Naive B cell (primary cell): Measurements from ENCODE around the gene TUG1. TPM values are rescaled to one million over a fixed set of nuclear protein-coding genes. Genes with fewer than 3 reads are reported as not detected.
A peak's percentile ranks its signal among the peaks of the same experiment; 100 is the strongest.

Source experiments
- ATAC-seq, 2 donors: fragments of 150-1000 bp; cut with Tn5 transposase; 2 replicates each; pipeline ENCODE4 v1.10.0; 2021; ENCODE audit warnings: low read depth in 2 of 2, mild to moderate bottlenecking in 2 of 2, moderate library complexity in 2 of 2
- DNase-seq: peaks from one replicate; pipeline ENCODE4 v3.0.0; 2022
- H3K27ac Mint-ChIP-seq, 6 donors: one replicate each; pipeline ENCODE4 v1.8.0; 2020 to 2022; ENCODE audit warnings: mild to moderate bottlenecking in 6 of 6, mixed read lengths in 6 of 6, moderate library complexity in 5 of 6, inconsistent platforms in 2 of 6
- H3K27me3 Mint-ChIP-seq, 3 donors: one replicate each; pipeline ENCODE4 v1.8.0; 2021 to 2022; ENCODE audit warnings: mixed read lengths in 3 of 3, mild to moderate bottlenecking in 1 of 3
- H3K36me3 Mint-ChIP-seq, 2 donors: one replicate each; pipeline ENCODE4 v1.8.0; 2020 to 2022; ENCODE audit warnings: mixed read lengths in 2 of 2, inconsistent platforms in 1 of 2, mild to moderate bottlenecking in 1 of 2
- H3K4me1 Mint-ChIP-seq, 3 donors: one replicate each; pipeline ENCODE4 v1.8.0; 2020 to 2022; ENCODE audit warnings: mixed read lengths in 3 of 3, inconsistent platforms in 1 of 3, mild to moderate bottlenecking in 1 of 3, moderate library complexity in 1 of 3
- H3K4me3 Mint-ChIP-seq, 8 donors: one replicate each; pipeline ENCODE4 v1.8.0; 2020 to 2022; ENCODE audit warnings: mild to moderate bottlenecking in 8 of 8, mixed read lengths in 8 of 8, moderate library complexity in 8 of 8, inconsistent platforms in 2 of 8
- H3K9me3 Mint-ChIP-seq, 7 donors: one replicate each; pipeline ENCODE4 v1.8.0; 2020 to 2022; ENCODE audit warnings: mixed read lengths in 7 of 7, mild to moderate bottlenecking in 5 of 7, inconsistent platforms in 2 of 7, moderate library complexity in 1 of 7
- polyA plus RNA-seq, 6 donors: library from polyadenylated mRNA; unstranded; fragments of 300-500 nt; fragmentation: Illumina TruSeq; gene quantifications; one replicate each; pipeline ENCODE4 v1.2.3, GENCODE V29; 2021; ENCODE audit warnings: low read depth in 6 of 6

Gene TUG1
- polyA plus RNA-seq, 6 donors from 2014 or later, result 8.1 to 30.7 (median 21.5) TPM

DNA sequence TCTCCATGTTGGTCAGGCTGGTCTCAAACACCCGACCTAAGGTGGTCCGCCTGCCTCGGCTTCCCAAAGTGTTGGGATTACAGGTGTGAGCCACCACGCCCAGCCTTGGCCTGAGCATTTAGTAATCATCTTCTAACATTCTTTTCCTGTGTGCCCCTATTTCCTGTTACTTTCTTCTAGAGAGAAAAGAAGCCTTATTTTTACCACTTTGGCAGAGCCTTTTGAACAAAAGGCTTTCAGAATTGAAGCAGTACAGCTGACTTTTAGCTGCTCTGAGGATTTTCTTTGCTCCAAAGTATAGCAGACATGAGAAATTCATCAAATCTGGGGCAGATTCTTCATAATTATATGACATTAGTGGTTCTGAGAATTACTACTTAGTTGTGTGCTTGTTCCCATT, 13.9 kb upstream of the TUG1 start:
- DNase-seq (no peak), ATAC-seq (no peak)
- H3K36me3 Mint-ChIP-seq, result peaks cover 0 to 14% of the 10 kb centered on the region in 2 donors
- no peaks in the 10 kb centered on the region for H3K4me1 Mint-ChIP-seq
- no peak overlapping the region for H3K4me3 Mint-ChIP-seq
- no peaks in the 10 kb centered on the region for H3K9me3 Mint-ChIP-seq
- no peak overlapping the region for H3K27ac Mint-ChIP-seq
- H3K27me3 Mint-ChIP-seq, result no peaks in the 10 kb centered on the region

DNA sequence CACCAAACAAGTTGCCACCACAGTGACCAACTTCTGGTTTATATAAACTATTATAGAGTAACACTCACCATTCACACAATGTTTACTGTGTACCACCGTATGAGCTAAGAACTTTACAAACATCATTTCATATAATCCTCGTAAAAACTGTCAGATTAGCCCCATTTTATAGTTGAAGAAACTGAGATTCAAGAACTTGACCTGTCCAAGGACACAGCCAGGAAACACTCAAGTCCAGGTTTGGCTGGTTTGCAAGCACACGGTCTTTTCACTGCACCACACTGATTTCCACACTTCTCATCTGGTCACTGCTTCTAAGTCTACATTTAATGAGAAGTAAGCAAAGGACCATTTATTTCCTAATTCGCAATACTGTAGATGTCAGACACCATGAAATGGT, 4.2 kb upstream of the TUG1 start:
- Mint-ChIP-seq H3K27ac (peak overlapping the region in 1 of 6 donors; percentile 74), H3K27me3 (no peaks in the 10 kb centered on the region), H3K36me3 (no peaks in the 10 kb centered on the region), H3K4me3 (peak overlapping the region in 1 of 8 donors; percentile 27), H3K9me3 (peaks cover 0 to 4% (median 0%) of the 10 kb centered on the region in 7 donors), H3K4me1 (peaks cover 9 to 39% (median 23%) of the 10 kb centered on the region in 3 donors)
- no peak for DNase-seq
- ATAC-seq, result no peak

DNA sequence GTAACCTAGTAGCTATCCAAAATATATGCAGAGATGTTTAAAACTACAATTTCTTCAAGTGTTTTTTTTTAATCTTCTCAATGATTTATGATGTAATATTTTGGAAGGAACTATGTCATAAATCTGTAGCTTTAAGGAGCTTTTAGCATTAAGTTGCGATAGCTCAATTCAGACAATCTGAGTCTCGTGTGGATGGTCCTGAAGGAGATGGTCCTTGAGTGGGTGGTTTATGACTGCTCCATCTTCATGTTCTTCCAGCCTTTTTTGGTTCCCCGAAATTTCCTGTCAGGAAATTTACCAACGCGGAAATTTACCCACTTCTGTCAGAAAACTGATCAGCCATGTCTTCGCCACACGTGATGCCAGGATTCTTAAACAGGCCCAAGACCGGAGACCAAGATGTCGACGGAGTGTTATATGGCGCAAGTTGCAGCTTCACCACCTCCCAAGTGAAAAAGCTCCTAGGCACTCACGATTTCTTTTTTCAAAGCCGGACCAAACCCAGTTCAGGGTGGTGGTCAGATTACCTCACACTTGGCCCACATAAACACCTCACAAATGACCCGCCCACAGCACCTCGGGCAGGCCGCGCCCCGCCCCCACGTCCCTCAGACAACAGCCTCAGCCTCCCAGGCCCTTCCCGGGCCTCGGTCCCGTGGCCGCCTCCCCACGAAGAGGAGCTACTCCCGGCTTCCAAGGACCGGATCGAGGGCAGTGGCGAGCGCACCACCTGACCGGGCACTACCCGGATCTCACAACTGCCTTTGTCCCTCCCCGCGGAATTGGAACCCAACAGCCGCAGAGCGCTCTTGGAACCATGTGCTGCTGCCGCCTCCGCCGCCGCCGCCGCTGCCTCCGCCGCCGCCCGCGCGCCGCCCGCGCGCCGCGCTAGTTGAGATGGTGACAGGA, 796 bp upstream of the TUG1 start, which contains the start of gene MORC2:
Gene MORC2 (minus strand): TSS at position 760 of the 909 bp plus-strand sequence. CDS start 885 bp downstream, outside the sequence.
- ATAC-seq (peak in 1 of 2 donors; percentile 1), DNase-seq (no peak)
- no peaks in the 10 kb centered on the region for H3K27me3 Mint-ChIP-seq
- H3K4me3 Mint-ChIP-seq, result peak within 1 kb of the TSS; percentile 85 to 99 (median 96)
- peaks cover 6 to 28% (median 19%) of the 10 kb centered on the region in 7 donors for H3K9me3 Mint-ChIP-seq
- H3K27ac Mint-ChIP-seq, result peak within 1 kb of the TSS; percentile 90 to 99 (median 96)
- peaks cover 31 to 63% (median 49%) of the 10 kb centered on the region in 3 donors for H3K4me1 Mint-ChIP-seq
- H3K36me3 Mint-ChIP-seq, result peaks cover 20 to 22% of the 10 kb centered on the region in 2 donors

DNA sequence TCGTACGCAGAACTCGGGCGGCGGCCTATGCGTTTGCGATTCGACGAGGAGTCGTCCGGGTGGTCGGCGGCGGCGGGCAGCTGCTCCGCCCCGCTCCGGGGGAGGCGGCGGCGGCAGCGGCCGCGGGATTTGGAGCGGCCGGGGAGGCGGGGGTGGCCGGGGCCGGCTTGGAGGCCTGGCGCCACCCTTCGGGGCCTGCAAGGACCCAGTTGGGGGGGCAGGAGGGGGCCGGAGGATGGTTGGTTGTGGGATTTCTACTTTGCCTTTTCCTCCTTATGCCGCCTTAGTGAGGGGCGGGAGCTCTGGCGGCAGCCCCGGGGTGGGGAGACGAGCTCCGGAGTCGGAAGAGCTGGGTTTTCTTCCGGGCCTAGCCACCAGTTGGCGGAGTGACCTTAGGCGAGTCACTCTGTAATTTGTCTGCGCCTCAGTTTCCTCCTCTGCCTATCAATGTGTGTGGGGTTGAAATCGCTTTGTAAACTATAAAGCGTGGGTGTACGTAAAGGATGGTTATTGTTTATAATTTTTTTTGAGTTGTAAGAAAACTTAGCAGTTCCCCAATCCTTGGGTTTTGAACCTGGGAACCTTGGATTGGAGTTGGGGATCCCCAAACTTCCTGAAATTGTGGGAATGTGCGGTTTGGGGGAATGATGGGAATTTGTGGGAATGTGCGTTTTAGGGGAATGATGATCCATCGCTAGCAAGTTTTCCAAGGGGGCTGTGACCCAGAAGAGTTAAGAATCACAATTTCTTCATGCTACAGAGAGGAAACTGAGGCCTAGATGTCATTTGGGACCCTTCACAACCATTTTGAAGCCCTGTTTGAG, 679 bp downstream of the TUG1 start:
- H3K4me1 Mint-ChIP-seq, result peaks cover 36 to 62% (median 42%) of the 10 kb centered on the region in 3 donors
- no peak for DNase-seq
- no peaks in the 10 kb centered on the region for H3K27me3 Mint-ChIP-seq
- H3K9me3 Mint-ChIP-seq, result peaks cover 6 to 37% (median 31%) of the 10 kb centered on the region in 7 donors
- peak overlapping the region; percentile 77 to 98 (median 88) for H3K27ac Mint-ChIP-seq
- peak overlapping the region; percentile 85 to 99 (median 96) for H3K4me3 Mint-ChIP-seq
- peaks cover 27 to 33% of the 10 kb centered on the region in 2 donors for H3K36me3 Mint-ChIP-seq
- ATAC-seq, result peak; percentile 24 to 26

DNA sequence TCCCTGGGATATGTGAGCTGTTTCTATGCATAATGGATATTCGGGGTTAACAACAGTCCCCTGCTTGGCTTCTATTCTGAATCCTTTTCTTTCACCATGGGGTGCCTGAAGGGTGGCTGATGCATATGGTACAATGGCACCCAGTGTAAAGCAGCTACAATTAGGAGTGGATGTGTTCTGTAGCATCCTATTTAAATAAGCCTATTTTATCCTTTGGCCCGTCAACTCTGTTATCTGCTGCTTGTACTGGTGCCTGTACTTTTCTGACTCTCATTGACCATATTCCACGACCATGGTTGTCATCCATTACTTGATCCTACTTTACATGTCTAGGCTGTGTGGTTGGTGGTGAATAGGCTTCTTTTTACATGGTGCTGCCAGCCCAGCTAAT, 1.3 kb downstream of the TUG1 start:
- H3K9me3 Mint-ChIP-seq, result peaks cover 6 to 42% (median 34%) of the 10 kb centered on the region in 7 donors
- ATAC-seq (no peak), DNase-seq (no peak)
- peak overlapping the region; percentile 77 to 98 (median 86) for H3K27ac Mint-ChIP-seq
- H3K4me1 Mint-ChIP-seq, result peaks cover 34 to 65% (median 36%) of the 10 kb centered on the region in 3 donors
- H3K36me3 Mint-ChIP-seq, result peaks cover 29 to 39% of the 10 kb centered on the region in 2 donors
- H3K4me3 Mint-ChIP-seq, result peak overlapping the region; percentile 85 to 99 (median 96)
- no peaks in the 10 kb centered on the region for H3K27me3 Mint-ChIP-seq

DNA sequence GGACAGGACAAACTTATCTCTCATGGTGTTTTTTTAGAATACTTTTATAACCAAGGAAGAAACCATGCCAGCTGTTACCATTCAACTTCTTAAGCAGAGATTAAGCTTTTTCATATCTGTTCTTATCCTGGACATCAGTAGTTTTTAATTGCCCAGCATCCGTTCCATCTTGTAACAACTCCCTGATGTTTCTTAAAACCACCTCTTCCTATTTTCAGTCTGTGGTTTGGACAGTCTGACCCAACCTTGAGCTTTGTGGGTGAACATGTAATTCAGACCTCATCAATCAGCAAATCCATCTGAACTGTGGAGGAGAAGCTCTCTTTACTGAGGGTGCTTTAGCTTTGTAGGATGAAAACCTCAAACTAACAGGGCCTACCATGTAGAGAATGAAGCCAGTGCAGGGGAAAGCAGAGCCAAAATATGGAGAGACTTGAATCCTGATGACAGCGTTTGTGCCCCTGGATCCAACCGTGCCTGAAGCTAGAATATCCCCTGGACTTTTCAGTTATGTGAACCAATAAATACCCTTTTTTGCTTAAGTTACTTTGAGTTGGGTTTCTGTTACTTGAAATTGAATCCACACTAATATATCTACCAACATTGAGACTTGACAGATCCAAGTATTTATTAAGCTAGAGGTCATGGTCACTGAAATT, 9.4 kb downstream of the TUG1 start:
- Mint-ChIP-seq H3K9me3 (peaks cover 0 to 88% (median 68%) of the 10 kb centered on the region in 7 donors), H3K27ac (no peak overlapping the region), H3K4me3 (no peak overlapping the region), H3K27me3 (no peaks in the 10 kb centered on the region), H3K36me3 (peaks cover 23 to 31% of the 10 kb centered on the region in 2 donors), H3K4me1 (peaks cover 4 to 22% (median 9%) of the 10 kb centered on the region in 3 donors)
- DNase-seq (no peak), ATAC-seq (no peak)

DNA sequence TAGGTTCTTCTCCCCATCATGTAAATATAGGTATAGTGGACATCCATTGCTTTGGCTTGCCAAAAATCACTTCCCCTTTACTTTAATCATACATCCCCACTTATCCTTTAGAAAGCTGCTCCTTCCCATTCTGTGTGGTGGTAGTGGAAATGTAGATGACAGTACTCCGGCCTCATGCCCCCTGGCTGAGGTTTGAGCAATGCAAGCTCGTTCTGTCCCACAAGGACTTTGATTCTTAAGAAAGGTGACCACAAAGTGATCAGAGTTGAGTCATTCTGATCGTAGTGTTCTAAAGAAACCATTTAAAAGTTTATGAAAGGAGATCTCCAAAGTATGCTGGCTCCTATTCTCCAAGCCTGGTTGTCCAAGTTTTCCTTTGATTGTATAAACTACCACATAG, 10.9 kb downstream of the TUG1 start:
- Mint-ChIP-seq H3K36me3 (peaks cover 24 to 28% of the 10 kb centered on the region in 2 donors), H3K4me3 (no peak overlapping the region), H3K9me3 (peaks cover 6 to 91% (median 79%) of the 10 kb centered on the region in 7 donors), H3K27me3 (no peaks in the 10 kb centered on the region), H3K4me1 (peaks cover 4 to 11% (median 4%) of the 10 kb centered on the region in 3 donors), H3K27ac (peak overlapping the region in 1 of 6 donors; percentile 65)
- DNase-seq (no peak), ATAC-seq (no peak)

DNA sequence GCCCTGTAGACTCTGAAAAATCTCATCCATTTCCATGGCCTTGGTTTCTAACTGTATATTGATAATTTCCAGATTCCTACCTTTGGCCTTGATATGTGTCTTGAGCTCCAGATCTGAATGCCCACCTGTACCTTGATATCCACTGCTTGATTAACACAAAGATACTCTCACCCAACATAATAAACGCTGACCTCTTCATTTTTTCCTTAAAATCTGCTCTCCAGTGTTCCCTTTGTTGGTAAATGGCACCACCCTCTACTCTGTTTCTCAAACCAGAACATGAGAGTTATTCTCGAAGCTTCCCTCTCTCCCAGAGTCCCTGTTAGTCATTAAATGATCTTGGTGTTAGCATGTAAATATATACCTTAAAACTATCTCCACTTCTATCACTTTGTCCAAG, 13.4 kb downstream of the TUG1 start:
- Mint-ChIP-seq H3K9me3 (peaks cover 6 to 83% (median 60%) of the 10 kb centered on the region in 7 donors), H3K36me3 (peaks cover 8 to 13% of the 10 kb centered on the region in 2 donors), H3K4me1 (peaks cover 0 to 3% (median 0%) of the 10 kb centered on the region in 3 donors), H3K27ac (peak overlapping the region in 1 of 6 donors; percentile 70), H3K27me3 (no peaks in the 10 kb centered on the region), H3K4me3 (no peak overlapping the region)
- ATAC-seq, result no peak
- no peak for DNase-seq

DNA sequence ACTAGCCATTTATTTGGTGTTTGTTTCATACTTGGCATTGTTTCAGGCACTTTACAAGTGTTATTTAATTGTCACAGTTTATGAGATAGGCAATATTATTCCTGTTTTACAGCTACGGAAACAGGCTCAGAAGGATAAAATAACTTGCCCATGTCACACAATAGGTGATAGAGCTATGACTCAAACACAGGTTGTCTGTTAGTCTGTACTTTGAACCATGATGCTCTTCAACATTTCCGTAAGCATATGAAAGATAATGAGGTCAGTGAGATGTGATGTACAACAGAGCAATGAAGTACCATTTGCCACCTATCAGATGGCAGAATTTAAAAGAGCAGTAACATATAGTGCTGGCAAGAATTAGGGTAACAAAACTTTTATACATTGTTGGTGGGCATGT, 15.3 kb downstream of the TUG1 start:
- no peak overlapping the region for H3K4me3 Mint-ChIP-seq
- peaks cover 8 to 13% of the 10 kb centered on the region in 2 donors for H3K36me3 Mint-ChIP-seq
- DNase-seq (no peak), ATAC-seq (no peak)
- H3K9me3 Mint-ChIP-seq, result peaks cover 7 to 78% (median 58%) of the 10 kb centered on the region in 7 donors
- no peaks in the 10 kb centered on the region for H3K4me1 Mint-ChIP-seq
- no peaks in the 10 kb centered on the region for H3K27me3 Mint-ChIP-seq
- no peak overlapping the region for H3K27ac Mint-ChIP-seq

DNA sequence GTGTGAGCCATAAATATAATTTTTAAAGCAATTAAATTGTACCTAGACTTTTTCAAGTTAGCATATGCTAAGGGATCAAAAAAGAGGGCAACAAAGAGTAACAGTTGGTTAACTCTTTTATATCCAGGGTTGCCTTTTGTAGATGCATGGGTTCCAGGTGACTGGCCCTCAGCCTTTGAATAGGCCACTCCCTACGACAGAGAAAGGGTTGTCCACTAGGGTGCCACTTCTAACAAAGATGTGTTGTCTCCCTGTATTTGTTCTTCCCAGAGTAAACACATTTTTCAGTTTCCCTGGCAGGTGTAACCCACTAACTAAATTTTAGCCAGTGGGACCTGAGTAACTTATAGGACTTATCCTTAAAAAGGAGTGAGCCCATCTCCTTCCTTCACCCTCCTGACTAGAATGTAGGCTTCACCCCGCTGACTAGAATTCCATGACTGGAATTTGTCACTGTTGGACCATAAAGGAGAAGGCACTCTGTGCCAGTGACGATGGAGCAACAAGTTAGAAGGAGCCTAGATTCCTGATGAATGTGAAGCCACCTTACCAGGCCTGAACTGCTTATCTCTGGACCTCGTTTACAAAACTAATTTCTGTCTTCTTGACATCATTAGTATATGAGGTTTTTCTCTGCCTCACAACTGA, 16.6 kb downstream of the TUG1 start:
- Mint-ChIP-seq H3K27ac (no peak overlapping the region), H3K4me3 (no peak overlapping the region), H3K36me3 (peaks cover 14 to 19% of the 10 kb centered on the region in 2 donors), H3K4me1 (no peaks in the 10 kb centered on the region), H3K9me3 (peaks cover 11 to 78% (median 54%) of the 10 kb centered on the region in 7 donors), H3K27me3 (no peaks in the 10 kb centered on the region)
- DNase-seq, result no peak
- no peak for ATAC-seq

DNA sequence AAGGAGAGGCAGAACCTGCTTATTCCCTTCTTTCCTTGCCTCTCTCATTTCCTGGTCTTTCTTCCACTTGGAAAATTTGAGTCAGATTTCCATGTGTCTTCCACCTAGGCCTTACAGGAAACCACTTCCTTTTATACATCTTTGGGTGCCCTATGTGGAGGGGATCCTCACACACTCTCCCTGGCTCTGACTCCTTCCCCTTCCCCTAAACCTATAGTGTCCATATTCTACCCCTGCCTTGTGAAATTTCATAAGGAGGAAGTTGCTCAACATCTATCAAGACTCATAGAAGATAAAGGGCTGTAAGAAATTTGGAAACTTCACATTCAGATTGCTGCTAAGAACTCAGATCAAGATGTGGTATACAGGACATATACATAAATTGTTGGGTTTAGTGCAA, 20.4 kb downstream of the TUG1 start:
- peaks cover 8 to 65% (median 30%) of the 10 kb centered on the region in 7 donors for H3K9me3 Mint-ChIP-seq

DNA sequence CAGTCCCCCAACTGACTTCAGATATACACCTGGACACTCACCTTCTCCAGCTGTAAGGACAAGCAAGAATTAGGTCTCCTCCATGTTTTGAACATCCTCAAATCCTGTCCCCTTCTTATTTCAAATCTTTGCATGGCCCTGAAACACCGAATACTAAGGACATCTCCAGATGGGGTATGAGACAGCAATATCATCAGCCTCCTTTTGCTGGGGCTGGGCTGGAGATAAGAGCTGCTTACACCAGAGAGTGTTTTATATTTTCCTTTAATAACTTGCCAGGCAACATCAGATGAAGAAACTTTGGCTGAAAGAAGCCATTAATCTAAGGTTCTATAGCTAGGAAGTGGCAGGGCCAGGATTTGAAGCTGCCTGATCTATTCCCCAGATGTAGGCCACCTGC, 21.6 kb downstream of the TUG1 start:
- ATAC-seq (no peak), DNase-seq (no peak)
- Mint-ChIP-seq H3K36me3 (peaks cover 8 to 9% of the 10 kb centered on the region in 2 donors), H3K27me3 (peaks cover 0 to 6% (median 0%) of the 10 kb centered on the region in 3 donors), H3K27ac (no peak overlapping the region), H3K9me3 (peaks cover 5 to 58% (median 25%) of the 10 kb centered on the region in 7 donors), H3K4me1 (peaks cover 0 to 13% (median 6%) of the 10 kb centered on the region in 3 donors), H3K4me3 (peak overlapping the region in 1 of 8 donors; percentile 6)

More for the DNA sequence above, 20.4 kb downstream of the TUG1 start:
- Mint-ChIP-seq H3K27ac (no peak overlapping the region), H3K4me1 (peaks cover 0 to 1% (median 0%) of the 10 kb centered on the region in 3 donors), H3K36me3 (peaks cover 12 to 14% of the 10 kb centered on the region in 2 donors), H3K27me3 (peaks cover 0 to 6% (median 0%) of the 10 kb centered on the region in 3 donors), H3K4me3 (no peak overlapping the region)
- no peak for ATAC-seq
- no peak for DNase-seq
